ENCODE data around the gene TCAIM.
"Not testable (repeated sequence)": the region's sequence is repeated elsewhere in the genome, so short reads cannot be mapped to it uniquely, and the experiment has no call there.

The TCAIM gene

DNA sequence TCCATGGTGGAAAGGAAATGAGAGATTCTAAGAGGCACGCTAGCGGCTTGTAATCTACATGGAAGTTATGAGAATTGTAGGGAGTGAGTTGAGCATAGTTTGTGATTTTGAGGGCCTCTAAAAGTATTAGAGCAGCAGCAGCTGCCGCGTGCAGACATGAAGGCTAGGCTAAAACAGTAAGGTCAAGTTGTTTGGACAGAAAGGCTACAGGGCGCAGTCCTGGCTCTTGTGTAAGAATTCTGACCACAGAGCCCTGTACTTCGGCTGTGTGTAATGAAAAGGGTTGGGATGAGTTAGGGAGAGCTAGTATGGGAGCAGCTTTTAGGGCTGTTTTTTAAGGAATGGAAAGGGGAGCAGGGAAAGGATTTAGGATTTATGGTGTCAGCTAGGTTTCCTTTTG, 8.0 kb downstream of the TCAIM start:
- not testable (repeated sequence) for DNase-seq

DNA sequence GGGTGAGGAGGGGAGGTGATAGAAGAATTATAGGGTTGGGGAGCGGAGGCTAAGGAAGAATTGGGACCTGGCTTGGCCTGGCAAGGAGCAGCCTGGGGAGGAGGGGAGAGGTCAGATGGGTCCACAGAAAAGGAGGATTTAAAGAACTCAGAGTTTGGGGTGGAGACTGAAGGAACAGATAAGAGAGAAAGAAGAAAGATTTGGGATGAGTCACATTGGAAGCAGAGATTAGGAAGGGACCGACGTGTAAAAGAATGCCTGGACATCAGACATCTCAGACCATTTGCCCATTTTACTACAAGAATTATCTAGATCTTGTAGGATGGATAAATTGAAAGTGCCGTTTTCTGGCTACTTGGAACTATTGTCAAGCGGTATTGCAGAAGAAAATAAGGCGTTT, 10.4 kb downstream of the TCAIM start:
- DNase-seq: no peak

DNA sequence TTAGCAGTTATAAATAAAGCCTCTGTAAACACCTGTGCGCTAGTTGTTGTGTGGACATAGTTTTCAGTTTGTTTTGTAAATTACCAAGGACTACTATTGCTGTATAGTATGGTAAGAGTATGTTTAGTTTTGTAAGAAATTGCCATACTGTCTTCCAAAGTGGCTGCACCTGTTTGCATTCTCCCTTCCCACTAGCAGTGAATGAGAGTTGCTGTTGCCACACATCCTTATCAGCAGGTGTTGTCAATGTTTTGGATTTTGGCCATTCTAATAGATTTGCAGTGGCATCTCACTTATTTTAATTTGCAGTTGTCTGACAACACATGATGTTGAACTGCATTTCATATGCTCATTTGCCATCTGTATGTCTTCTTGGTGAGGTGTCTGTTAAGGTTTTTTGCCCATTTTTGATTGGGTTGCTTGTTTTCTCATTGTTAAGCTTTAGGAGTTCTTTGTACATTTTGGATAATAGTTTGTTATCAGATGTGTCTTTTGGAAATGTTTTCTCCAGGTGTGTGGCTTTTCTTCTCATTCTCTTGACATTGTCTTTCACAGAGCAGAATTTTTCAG, 14.9 kb downstream of the TCAIM start:
- DNase-seq: no peak

DNA sequence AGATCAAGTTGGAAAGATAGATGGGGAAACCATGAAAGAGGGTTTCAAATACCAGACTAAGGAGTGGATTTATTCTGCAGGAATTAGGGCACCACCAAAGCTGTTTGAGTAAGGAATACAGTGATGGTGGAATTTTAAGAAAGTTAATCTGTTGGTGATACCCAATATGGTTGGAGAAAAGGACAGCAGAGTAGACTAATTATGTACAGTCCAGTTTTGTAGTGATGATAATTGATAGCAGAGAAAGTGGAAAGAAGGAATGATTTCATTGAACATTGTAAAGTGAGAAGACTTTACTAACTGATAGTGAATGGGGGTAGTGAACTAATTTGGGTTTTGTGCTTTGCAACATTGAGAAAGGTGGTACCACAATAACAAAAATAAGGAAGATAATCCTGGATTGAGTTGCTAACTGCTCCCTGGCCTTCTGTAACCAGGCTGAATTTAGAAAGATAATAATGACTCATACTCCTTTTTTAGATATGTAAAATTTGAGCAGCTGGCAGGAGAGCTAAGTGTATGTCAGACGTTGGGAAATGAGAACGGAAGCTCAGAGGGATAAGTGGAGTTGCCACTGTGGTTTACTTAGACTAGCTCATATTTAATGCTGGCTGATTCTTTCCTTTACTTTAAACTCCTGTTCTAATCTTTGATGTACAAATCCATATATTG, 16.9 kb downstream of the TCAIM start:
- no peak for DNase-seq

- DNase-seq: no peak
Observed at GRCh38 chr3:44359146-44359751, 20.7 kb downstream of the TCAIM start.

DNA sequence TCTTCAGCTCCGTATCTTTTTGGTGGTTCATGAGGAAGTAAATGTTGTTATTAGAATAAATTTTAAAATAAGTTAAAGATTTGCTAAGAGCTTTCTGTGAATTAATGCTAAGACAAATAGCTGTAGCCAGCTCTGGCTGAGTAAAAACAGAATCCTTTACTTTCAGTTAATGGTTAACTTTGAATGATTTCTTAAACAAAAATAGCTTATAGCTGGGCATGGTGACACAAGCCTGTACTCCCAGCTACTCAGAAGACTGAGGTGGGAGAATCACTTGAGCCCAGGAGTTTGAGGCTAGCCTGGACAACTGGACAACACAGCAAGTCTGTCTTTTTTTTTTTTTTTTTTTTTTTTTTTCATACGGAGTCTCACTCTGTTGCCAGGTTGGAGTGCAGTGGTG, 25.0 kb downstream of the TCAIM start:
- DNase-seq: no peak

- DNase-seq: no peak
Observed at GRCh38 chr3:44365952-44366351, 27.4 kb downstream of the TCAIM start.

- DNase-seq: no peak
Observed at GRCh38 chr3:44375450-44375849, 36.9 kb downstream of the TCAIM start.

GRCh38 chr3:44387404-44387803, 48.8 kb downstream of the TCAIM start:
- DNase-seq: no peak

GRCh38 chr3:44392489-44392888, 53.9 kb downstream of the TCAIM start:
- DNase-seq: no peak

GRCh38 chr3:44395714-44396113, 57.1 kb downstream of the TCAIM start:
- no peak for DNase-seq

- no peak for DNase-seq
Observed at GRCh38 chr3:44396200-44397171, 57.9 kb downstream of the TCAIM start.

- not testable (repeated sequence) for DNase-seq
Observed at GRCh38 chr3:44398271-44398670, 59.7 kb downstream of the TCAIM start.

- no peak for DNase-seq
Observed at GRCh38 chr3:44398853-44399252, 60.3 kb downstream of the TCAIM start.

DNA sequence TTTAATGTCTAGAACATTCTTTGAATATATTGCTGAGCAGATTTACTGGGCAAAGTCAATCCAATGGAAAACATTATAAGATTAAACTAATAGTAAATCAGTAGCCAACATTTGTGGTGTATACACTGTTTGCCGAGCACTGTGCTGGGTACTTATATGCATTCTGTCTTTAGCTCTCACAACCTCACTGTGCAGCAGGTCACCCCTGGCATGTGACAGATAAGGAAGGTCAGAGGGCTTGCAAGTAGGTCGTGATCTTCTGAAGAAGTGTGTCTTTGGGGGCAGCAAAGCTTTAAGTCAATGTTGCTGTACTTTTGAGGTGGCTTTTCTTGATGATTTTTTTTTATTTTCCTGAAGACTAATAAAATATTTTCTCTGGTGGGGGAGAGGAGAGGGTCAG, 62.2 kb downstream of the TCAIM start:
- DNase-seq: no peak

GRCh38 chr3:44402548-44402947, 64.0 kb downstream of the TCAIM start:
- no peak for DNase-seq

GRCh38 chr3:44409640-44410410, 71.3 kb downstream of the TCAIM start:
- no peak for DNase-seq

- no peak for DNase-seq
Observed at GRCh38 chr3:44411031-44411645, 72.6 kb downstream of the TCAIM start.

GRCh38 chr3:44412365-44412764, 73.8 kb downstream of the TCAIM start:
- no peak for DNase-seq

GRCh38 chr3:44414517-44415090, 76.0 kb downstream of the TCAIM start:
- no peak for DNase-seq

DNA sequence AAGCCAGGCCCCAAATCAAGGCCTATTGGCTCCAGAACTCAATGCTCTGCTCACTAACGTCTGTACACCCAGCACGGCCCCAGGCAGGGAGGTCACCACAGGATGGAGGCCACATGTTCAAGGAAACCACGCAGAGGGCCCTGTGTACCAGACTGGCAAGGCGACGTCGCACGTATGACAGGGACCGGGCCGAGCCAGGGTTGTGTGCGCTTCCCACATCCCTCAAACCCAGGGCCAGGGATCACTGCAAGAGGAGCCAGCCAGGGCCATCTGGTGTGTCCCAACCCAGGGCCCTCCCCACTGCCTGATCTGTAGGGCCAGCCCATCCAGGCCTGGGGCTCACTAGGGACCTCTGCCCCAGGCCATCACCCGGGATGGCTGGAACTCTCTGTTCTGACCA, 76.9 kb downstream of the TCAIM start:
- DNase-seq: no peak

Measured in NCI-H526 treated with DMSO at 0.1 percent for 48 hours (cell line).